Measurements from ENCODE around the gene CCDC88C. TPM values are rescaled to one million over a fixed set of nuclear protein-coding genes. Genes with fewer than 3 reads are reported as not detected.

CCDC88C gene
- total RNA-seq, 2 experiments from 2014 or later = 206 to 209 TPM

DNA sequence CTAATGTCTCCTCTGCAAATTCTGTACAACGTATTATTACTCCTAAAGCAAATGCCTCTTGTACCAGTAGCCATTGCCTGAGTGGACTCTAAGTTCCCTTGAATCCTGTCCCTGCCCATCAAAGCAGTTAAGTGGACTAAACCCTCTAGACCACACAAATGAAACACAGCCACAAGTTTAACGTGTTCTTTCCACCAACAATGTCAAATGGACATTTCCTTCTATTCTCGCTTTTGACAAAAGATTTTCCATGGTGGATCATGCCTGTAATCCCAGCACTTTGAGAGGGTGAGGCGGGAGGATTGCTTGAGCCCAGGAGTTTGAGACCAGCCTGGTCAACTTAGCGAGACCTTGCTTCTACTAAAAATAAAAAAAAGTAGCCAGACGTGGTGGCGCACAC lies 15.9 kb downstream of the CCDC88C start:
- H3K9me3 Mint-ChIP-seq = no peaks in the 10 kb centered on the region
- peaks cover 74% of the 10 kb centered on the region for H3K4me1 Mint-ChIP-seq
- H3K4me3 Mint-ChIP-seq = peak overlapping the region; percentile 21
- ATAC-seq (ENCODE audit: low read depth) = no peak
- POLR2A ChIA-PET = interaction anchor here (9.6 kb wide), 1 partner anchor 14 kb away, joined by 139 read pairs; the partner anchor contains the start of gene CCDC88C
- DNase-seq = no peak
- H3K36me3 Mint-ChIP-seq = peaks cover 15% of the 10 kb centered on the region
- H3K27me3 Mint-ChIP-seq = no peaks in the 10 kb centered on the region
- peak overlapping the region; percentile 81 for H3K27ac Mint-ChIP-seq

DNA sequence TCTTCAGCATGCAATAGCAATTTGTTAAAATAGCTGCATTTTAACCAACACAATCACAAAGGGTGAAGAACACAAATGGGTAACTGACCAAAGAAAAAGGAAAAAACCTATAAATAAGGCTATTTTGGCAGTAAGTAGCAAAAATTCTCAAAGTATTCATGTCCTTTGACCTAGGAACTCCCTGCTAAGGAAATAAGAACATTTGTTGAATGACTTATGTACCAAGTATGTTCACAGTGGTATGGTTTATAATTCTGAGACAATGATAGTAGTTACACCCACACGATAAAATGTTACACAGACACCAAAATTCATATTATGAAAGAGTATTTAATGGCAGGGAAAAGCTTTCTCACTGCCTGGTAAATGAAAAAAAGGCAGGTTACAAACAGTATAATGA lies 16.9 kb downstream of the CCDC88C start:
- Mint-ChIP-seq H3K9me3 (no peaks in the 10 kb centered on the region), H3K4me3 (peak overlapping the region; percentile 100), H3K36me3 (peaks cover 21% of the 10 kb centered on the region), H3K4me1 (peaks cover 76% of the 10 kb centered on the region), H3K27me3 (no peaks in the 10 kb centered on the region), H3K27ac (peak overlapping the region; percentile 93)
- ATAC-seq (ENCODE audit: low read depth) (no peak), DNase-seq (no peak)
- POLR2A ChIA-PET = interaction anchor here (1.2 to 9.6 kb wide), 8 partner anchors 11 to 85 kb away, joined by 4 to 139 read pairs (median 7); partner anchors contain the start of gene CCDC88C

DNA sequence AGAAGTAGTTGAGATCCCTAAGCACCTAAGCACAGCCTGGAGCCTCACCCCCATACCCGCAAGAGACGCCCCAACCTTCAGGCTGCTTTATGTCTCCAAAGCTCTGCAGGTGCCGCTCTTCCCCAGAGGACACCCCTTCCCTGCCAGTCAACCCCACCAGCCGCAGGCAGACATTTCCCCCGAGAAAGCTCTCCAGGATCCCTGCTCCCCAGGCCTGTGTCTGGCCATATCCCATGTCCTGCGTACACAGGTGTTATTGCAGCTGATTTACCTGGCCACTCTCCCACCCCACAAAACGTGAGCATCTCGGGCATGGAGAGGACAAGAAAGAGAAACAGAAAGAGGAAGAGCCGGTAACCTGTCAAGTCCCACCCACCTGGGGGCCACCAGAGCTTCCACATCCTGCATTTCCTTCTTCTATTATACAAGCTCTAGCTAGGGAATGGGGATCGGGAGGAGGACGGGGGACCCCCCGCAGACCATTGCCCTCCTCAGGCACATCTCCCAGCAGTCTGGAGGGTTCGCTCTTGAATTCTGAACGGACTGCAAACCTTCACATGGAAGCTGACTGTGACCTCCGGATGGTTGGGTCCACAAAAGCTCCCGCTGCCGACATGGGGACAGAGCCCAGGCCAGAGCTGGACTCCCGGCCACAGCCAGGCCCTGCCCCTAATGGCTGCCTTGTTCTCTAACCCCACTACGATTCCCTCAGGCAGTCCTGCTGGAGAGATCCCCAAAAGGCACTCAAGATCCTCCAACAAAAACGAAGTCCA lies 17.6 kb downstream of the CCDC88C start:
- POLR2A ChIA-PET = interaction anchor here (0.7 to 9.6 kb wide), 12 partner anchors 12 to 456 kb away, joined by 3 to 139 read pairs (median 6); partner anchors contain the start of genes CCDC88C and GPR68
- Mint-ChIP-seq H3K4me3 (peak overlapping the region; percentile 100), H3K4me1 (peaks cover 77% of the 10 kb centered on the region), H3K36me3 (peaks cover 27% of the 10 kb centered on the region), H3K9me3 (no peaks in the 10 kb centered on the region), H3K27me3 (no peaks in the 10 kb centered on the region), H3K27ac (peak overlapping the region; percentile 93)
- peak; percentile 31 for ATAC-seq (ENCODE audit: low read depth)
- peak; percentile 60 for DNase-seq

DNA sequence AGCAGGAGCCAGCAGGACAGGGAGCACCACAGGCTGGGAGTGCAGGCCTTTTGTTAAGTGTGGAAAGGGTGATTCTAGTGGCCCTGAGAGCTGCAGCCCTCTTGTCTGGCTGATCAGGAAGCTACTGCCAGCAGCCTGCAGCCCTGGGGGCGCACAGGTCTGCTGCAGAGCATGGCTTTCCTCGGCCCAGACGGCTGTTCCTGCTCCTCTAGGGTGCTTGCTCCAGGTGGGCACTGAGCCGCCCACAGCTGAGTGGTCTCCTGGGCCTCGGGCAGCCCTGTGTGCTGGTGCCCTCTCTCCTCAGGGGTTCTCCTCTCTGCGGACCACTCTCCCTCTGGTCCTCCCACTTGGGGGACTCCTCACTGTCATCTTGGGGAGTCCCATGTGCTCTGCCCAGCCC lies 18.9 kb downstream of the CCDC88C start:
- peaks cover 76% of the 10 kb centered on the region for H3K4me1 Mint-ChIP-seq
- no peaks in the 10 kb centered on the region for H3K27me3 Mint-ChIP-seq
- H3K9me3 Mint-ChIP-seq = no peaks in the 10 kb centered on the region
- POLR2A ChIA-PET = interaction anchor here (1.0 to 9.6 kb wide), 11 partner anchors 10 to 154 kb away, joined by 3 to 139 read pairs (median 6); partner anchors contain the start of genes CCDC88C, GPR68 and PPP4R3A
- ATAC-seq (ENCODE audit: low read depth) (peak; percentile 24), DNase-seq (no peak)
- peak overlapping the region; percentile 93 for H3K27ac Mint-ChIP-seq
- H3K36me3 Mint-ChIP-seq = peaks cover 35% of the 10 kb centered on the region
- peak overlapping the region; percentile 100 for H3K4me3 Mint-ChIP-seq

DNA sequence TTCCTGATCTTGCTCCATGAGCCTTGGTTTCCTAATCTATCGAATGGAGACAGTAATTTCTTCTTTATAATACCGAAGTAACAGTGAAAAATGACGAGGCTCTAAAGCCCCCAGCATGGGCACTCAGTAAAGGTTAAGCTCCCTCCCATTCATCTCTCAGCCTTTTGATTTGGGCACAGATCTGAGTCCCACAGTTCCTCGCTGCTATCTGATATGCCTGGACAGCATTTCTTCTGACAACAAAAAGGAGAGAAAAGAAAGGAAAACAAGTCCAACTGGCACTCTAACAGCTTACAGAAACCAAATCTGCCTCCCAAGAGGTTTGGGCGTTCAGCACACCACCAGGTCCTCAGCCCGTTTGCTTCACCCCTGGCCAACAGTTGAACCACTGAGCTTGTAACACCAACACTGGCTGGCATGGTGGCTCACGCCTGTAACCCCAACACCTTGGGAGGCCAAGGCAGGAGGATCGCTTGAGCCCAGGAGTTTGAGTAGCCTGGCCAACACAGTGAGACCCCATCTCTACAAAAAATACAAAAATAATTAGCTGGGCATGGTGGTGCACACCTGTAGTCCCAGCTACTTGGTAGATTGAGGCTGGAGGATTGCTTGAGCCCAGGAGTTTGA lies 19.5 kb downstream of the CCDC88C start:
- Mint-ChIP-seq H3K4me3 (peak overlapping the region; percentile 86), H3K36me3 (peaks cover 35% of the 10 kb centered on the region)

DNA sequence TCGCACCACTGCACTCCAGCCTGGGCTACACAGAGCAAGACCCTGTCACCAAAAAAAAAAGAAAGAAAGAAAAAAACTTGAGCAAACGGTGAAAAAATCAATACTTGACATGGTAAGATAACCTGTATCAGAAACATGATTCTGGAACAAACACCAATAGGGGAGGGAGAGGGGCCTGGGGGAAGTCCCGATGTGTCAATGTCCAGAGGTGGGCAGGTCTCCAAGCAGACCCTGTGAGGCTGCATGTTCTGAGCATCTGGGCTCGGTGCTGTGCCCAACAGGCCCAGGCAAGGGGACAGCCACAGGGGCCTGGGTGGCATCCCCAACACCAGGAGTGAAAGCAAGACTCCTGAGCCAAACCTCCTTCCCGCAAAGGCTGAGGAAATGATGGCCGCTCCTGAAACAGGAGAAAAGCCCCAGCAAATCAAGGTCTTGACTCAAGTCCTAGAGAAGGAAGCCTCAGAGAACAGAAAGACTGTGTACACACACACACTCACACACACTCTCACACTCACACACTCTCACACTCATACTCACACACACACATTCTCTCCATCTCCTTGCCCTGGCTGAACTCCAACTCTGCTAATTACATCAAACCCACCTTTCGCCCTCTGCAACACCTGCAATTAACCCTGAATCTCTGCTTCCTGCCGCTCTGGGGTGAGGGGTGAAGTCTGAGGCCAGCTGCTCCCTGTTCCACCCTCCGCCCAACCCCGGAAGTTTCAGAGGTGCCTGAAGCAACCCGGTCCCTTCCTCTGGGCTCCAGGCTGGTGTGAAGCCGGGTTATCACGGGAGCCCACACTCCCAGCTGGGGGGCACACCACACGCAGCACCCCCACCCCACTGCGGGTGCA lies 20.4 kb downstream of the CCDC88C start:
- H3K27ac Mint-ChIP-seq = peak overlapping the region; percentile 91
- no peaks in the 10 kb centered on the region for H3K9me3 Mint-ChIP-seq
- POLR2A ChIA-PET = interaction anchor here (0.5 to 9.6 kb wide), 16 partner anchors 9 to 145 kb away, joined by 3 to 139 read pairs (median 5); partner anchors contain the start of gene CCDC88C
- ATAC-seq (ENCODE audit: low read depth) (peak; percentile 81), DNase-seq (peak; percentile 75)
- no peaks in the 10 kb centered on the region for H3K27me3 Mint-ChIP-seq
- peaks cover 73% of the 10 kb centered on the region for H3K4me1 Mint-ChIP-seq
- peaks cover 38% of the 10 kb centered on the region for H3K36me3 Mint-ChIP-seq
- peak overlapping the region; percentile 86 for H3K4me3 Mint-ChIP-seq

More for the DNA sequence above, 19.5 kb downstream of the CCDC88C start:
- Mint-ChIP-seq H3K9me3 (no peaks in the 10 kb centered on the region), H3K27me3 (no peaks in the 10 kb centered on the region), H3K4me1 (peaks cover 75% of the 10 kb centered on the region), H3K27ac (peak overlapping the region; percentile 91)
- no peak for DNase-seq
- ATAC-seq (ENCODE audit: low read depth) = no peak
- POLR2A ChIA-PET = interaction anchor here (0.8 to 9.6 kb wide), 14 partner anchors 10 to 112 kb away, joined by 3 to 139 read pairs (median 6); partner anchors contain the start of genes CCDC88C and PPP4R3A

DNA sequence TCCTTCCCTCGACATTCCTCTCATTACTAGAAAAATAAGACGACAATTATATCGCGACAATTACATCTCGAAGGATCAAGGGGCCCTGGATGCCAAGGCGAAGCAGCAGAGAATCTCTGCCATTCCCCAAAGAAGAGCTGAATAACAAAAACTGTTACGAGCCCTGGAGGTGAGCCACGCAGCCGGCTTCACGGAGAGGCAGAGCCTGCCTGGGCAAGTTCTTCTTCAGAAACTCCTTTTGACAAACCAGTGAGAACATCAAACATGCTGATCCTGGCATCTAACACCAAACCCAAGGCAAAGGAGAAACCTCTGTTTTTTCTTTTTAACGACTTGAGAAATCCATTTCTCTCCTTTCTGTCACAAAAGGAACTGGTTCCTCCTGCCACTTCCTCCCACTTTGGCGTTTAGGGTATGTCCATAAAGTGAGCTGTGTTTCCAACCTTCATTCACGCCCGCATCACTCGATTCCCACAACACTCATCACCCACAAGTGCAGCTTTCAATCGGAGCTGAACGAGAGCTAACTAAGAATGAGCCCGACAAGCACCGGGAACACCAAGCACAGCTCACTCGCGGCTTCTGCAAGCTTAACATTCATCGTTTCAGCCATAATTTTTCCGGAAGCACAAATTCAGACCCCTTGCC lies 21.5 kb downstream of the CCDC88C start:
- H3K4me3 Mint-ChIP-seq = peak overlapping the region; percentile 86
- ATAC-seq (ENCODE audit: low read depth) (no peak), DNase-seq (no peak)
- H3K27me3 Mint-ChIP-seq = no peaks in the 10 kb centered on the region
- peak overlapping the region; percentile 91 for H3K27ac Mint-ChIP-seq
- POLR2A ChIA-PET = interaction anchor here (0.7 to 9.6 kb wide), 7 partner anchors 10 to 79 kb away, joined by 3 to 139 read pairs (median 3); partner anchors contain the start of gene CCDC88C
- peaks cover 78% of the 10 kb centered on the region for H3K4me1 Mint-ChIP-seq
- H3K9me3 Mint-ChIP-seq = no peaks in the 10 kb centered on the region
- peaks cover 35% of the 10 kb centered on the region for H3K36me3 Mint-ChIP-seq

DNA sequence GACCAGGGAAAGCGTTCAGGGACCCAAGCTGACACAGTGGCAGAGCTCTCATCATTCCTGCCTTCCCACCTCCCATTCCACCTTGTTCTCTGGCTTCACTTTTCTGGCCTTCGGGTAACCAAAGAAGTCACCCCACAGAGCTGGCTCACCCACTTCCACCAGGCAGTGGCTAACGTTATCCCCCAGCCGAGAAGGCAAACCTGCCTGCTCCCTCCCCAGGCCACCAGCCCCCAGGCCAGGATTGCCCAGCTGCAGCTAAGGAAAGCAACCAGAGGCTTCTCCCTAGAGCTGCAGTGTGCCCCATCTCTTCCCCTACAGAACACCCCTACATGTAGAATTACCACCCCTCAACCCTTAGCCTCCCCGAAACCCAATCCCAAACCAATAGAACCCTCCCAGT lies 22.2 kb downstream of the CCDC88C start:
- ATAC-seq (ENCODE audit: low read depth) (no peak), DNase-seq (no peak)
- no peaks in the 10 kb centered on the region for H3K9me3 Mint-ChIP-seq
- peak overlapping the region; percentile 91 for H3K27ac Mint-ChIP-seq
- H3K4me3 Mint-ChIP-seq = peak overlapping the region; percentile 86
- POLR2A ChIA-PET = interaction anchor here (0.9 to 9.6 kb wide), 5 partner anchors 16 to 65 kb away, joined by 3 to 139 read pairs (median 6); partner anchors contain the start of gene CCDC88C
- peaks cover 78% of the 10 kb centered on the region for H3K4me1 Mint-ChIP-seq
- H3K27me3 Mint-ChIP-seq = no peaks in the 10 kb centered on the region
- peaks cover 33% of the 10 kb centered on the region for H3K36me3 Mint-ChIP-seq

DNA sequence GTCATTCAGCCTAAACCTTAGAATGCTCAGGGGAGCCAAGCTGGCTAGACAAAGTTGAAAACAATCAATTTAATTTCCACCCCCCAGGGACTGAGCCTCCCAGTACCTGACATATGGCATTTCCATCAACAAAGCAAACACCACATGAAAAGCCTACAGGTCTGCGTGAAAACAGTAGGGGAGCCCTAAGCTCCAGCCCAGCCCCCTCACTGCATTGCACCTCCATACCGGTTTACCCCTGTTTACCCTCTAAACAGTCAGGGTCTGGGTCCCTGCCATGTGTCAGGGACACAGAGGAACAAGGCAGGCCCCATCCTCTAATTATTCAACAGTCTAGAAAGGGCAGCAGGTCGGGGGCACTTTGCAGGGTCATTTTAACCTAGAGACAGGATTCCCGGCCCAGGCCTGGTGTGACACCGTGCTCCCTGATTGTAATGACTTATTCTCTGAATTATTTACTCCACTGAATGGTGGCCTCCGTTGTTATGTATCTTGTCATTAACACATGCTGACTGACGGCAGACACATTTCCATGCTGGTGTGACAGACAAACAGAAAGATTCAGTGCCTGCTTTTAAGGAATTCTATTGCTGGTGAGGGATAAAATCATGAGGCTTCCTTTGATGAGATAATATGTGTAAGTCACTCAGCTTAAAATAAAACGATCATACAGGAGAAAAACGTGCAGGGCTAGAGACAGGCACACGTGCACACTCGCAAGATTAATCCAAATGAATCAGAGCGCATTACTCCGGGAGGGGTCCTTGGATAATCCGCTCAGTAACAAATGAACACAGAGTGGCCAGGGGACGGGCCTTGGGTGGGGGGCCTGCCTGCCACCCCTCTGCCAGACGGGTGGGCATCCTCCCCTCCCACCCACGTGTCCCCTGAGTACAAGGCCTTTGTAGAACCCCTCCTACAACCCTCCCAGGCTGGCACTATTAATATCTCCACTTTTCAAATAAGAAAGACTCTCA lies 23.2 kb downstream of the CCDC88C start:
- H3K27ac Mint-ChIP-seq = peak overlapping the region; percentile 34
- H3K4me3 Mint-ChIP-seq = no peak overlapping the region
- POLR2A ChIA-PET = interaction anchor here (1.0 to 1.9 kb wide), 5 partner anchors 18 to 38 kb away, joined by 3 to 7 read pairs (median 3); partner anchors contain the start of gene CCDC88C
- no peaks in the 10 kb centered on the region for H3K9me3 Mint-ChIP-seq
- DNase-seq (no peak), ATAC-seq (ENCODE audit: low read depth) (no peak)
- H3K36me3 Mint-ChIP-seq = peaks cover 33% of the 10 kb centered on the region
- H3K4me1 Mint-ChIP-seq = peaks cover 75% of the 10 kb centered on the region
- no peaks in the 10 kb centered on the region for H3K27me3 Mint-ChIP-seq

DNA sequence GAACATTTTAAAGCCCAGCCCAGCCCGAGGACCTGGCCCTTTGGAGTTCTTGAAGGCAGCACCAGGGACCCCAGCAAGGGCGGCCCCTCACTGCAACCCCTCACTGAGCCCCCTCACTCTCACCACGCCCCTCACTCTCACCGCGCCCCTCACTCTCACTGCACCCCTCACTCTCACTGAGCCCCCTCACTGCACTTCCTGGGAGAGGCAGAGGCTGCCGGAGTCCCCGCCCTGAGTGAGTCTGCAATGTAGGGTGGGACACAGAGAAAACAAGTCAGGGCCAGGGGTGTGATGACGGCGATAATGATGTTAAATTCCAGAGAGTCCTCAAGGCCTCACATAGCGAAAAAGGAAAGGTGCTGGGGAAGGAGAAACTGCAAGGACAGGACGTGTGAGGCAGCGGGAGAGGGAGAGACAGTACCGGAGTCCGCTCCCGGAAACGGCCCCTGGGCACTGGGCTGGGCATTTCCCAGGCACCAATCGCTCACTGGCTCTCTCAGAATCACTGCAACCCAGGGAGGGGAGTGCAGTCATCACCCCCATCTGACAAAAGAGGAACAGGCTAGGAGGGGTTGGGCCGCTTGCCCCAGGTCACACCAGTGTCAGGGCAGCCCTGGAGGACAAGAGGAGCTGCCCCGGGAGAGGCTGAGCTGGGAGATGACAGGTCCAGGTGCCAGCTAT lies 24.9 kb downstream of the CCDC88C start:
- peak overlapping the region; percentile 64 for H3K27ac Mint-ChIP-seq
- DNase-seq (no peak), ATAC-seq (ENCODE audit: low read depth) (no peak)
- POLR2A ChIA-PET = interaction anchor here (1.2 to 1.4 kb wide), 2 partner anchors 19 to 23 kb away, joined by 3 to 5 read pairs; no protein-coding TSS in a partner anchor
- H3K27me3 Mint-ChIP-seq = no peaks in the 10 kb centered on the region
- no peaks in the 10 kb centered on the region for H3K9me3 Mint-ChIP-seq
- H3K4me1 Mint-ChIP-seq = peaks cover 80% of the 10 kb centered on the region
- H3K4me3 Mint-ChIP-seq = peak overlapping the region; percentile 44
- peaks cover 31% of the 10 kb centered on the region for H3K36me3 Mint-ChIP-seq

Data from activated naive CD8-positive, alpha-beta T cell treated with anti-CD3 and anti-CD28 coated beads, Interleukin-2, amount 10 ng/mL, durations not matched to agents 7 days and 5 days (primary cell).